HEK293 (cell line): ENCODE results near the gene IFNA5.

Experiments used
- CTCF ChIA-PET: fragments of 350-600 bp; formaldehyde crosslinking; extraction: SDS; loops from one replicate; lab custom pipeline; 2021; ENCODE audit warnings: antibody characterized with exemption; lab: Yijun Ruan, JAX
- POLR2A ChIA-PET: fragments of 300-600 bp; formaldehyde crosslinking; extraction: SDS; loops from one replicate; lab custom pipeline; 2020; ENCODE audit warnings: antibody characterized with exemption, inconsistent platforms; lab: Yijun Ruan, JAX
- H3K27ac ChIP-seq: fragments of 200-500 bp; sonication (Bioruptor generic); 2 replicates; pipeline ENCODE4 v1.5.1; 2014; ENCODE audit warnings: low read depth, low read length, control low read depth, inconsistent platforms; ENCODE audit errors: extremely low read depth
- H3K36me3 ChIP-seq, 2 experiments: fragments of 200-500 bp in 1 of 2; sonication (Bioruptor generic) in 1 of 2; 1 replicate in 1 of 2; 2 replicates in 1 of 2; pipeline ENCODE4 v1.5.1; 2014 to 2017; ENCODE audit warnings: inconsistent platforms in 2 of 2, low read length in 2 of 2; ENCODE audit not compliant: control insufficient read depth in 2 of 2, insufficient read depth in 1 of 2
- H3K4me1 ChIP-seq: fragments of 200-500 bp; sonication (Bioruptor generic); 2 replicates; pipeline ENCODE4 v1.5.1; 2014; ENCODE audit warnings: mild to moderate bottlenecking, low read length, inconsistent platforms; ENCODE audit not compliant: control insufficient read depth, insufficient read depth
- H3K4me3 ChIP-seq: 2 replicates; pipeline ENCODE4 v1.5.1; 2011; ENCODE audit warnings: low read depth, mild to moderate bottlenecking, control low read depth, low read length, moderate library complexity
- H3K9me3 ChIP-seq: fragments of 200-500 bp; sonication (Bioruptor generic); 2 replicates; pipeline ENCODE4 v1.5.1; 2014; ENCODE audit warnings: low read depth, low read length, inconsistent platforms; ENCODE audit not compliant: control insufficient read depth, insufficient read depth
- ELK4 ChIP-seq: IDR thresholded peaks from 2 replicates; pipeline ENCODE4 v1.6.1; 2011; ENCODE audit warnings: mild to moderate bottlenecking, low read depth, low read length, borderline replicate concordance
- INSM2 ChIP-seq: fragments of 450-650 bp; formaldehyde crosslinking; IDR thresholded peaks from 2 replicates; pipeline ENCODE4 v1.5.1; 2016; ENCODE audit warnings: missing biosample characterization, missing genetic modification characterization
- MYNN ChIP-seq: fragments of 450-650 bp; formaldehyde crosslinking; IDR thresholded peaks from 2 replicates; pipeline ENCODE4 v1.5.1; 2016; ENCODE audit warnings: missing biosample characterization, missing genetic modification characterization, borderline replicate concordance
- MZF1 ChIP-seq: fragments of 450-650 bp; formaldehyde crosslinking; IDR thresholded peaks from 2 replicates; pipeline ENCODE4 v1.5.1; 2017; ENCODE audit warnings: missing biosample characterization, missing genetic modification characterization, borderline replicate concordance
- SCRT1 ChIP-seq: fragments of 450-650 bp; formaldehyde crosslinking; IDR thresholded peaks from 2 replicates; pipeline ENCODE4 v1.5.1; 2016; ENCODE audit warnings: missing biosample characterization, missing genetic modification characterization, borderline replicate concordance
- SCRT2 ChIP-seq: fragments of 450-650 bp; formaldehyde crosslinking; IDR thresholded peaks from 2 replicates; pipeline ENCODE4 v1.5.1; 2016; ENCODE audit warnings: missing biosample characterization, missing genetic modification characterization
- TCF7L2 ChIP-seq: IDR thresholded peaks from 2 replicates; pipeline ENCODE4 v1.6.1; 2011; ENCODE audit warnings: low read depth, mild to moderate bottlenecking, inconsistent platforms, low read length, moderate library complexity, borderline replicate concordance
- ZBTB1 ChIP-seq: fragments of 450-650 bp; formaldehyde crosslinking; IDR thresholded peaks from 2 replicates; pipeline ENCODE4 v1.5.1; 2016; ENCODE audit warnings: missing biosample characterization, missing genetic modification characterization
- ZBTB11 ChIP-seq: fragments of 450-650 bp; formaldehyde crosslinking; conservative IDR thresholded peaks from 2 replicates; pipeline ENCODE4 v1.5.1; 2016; ENCODE audit warnings: low read depth, missing biosample characterization, missing genetic modification characterization
- ZNF138 ChIP-seq: fragments of 450-650 bp; formaldehyde crosslinking; IDR thresholded peaks from 2 replicates; pipeline ENCODE4 v1.5.1; 2016; ENCODE audit warnings: missing biosample characterization, missing genetic modification characterization, borderline replicate concordance
- ZNF175 ChIP-seq: fragments of 450-650 bp; formaldehyde crosslinking; IDR thresholded peaks from 2 replicates; pipeline ENCODE4 v1.5.1; 2016; ENCODE audit warnings: missing biosample characterization, missing genetic modification characterization
- ZNF202 ChIP-seq: fragments of 450-650 bp; formaldehyde crosslinking; IDR thresholded peaks from 2 replicates; pipeline ENCODE4 v1.5.1; 2016; ENCODE audit warnings: missing biosample characterization, missing genetic modification characterization, borderline replicate concordance
- ZNF24 ChIP-seq: fragments of 450-650 bp; formaldehyde crosslinking; IDR thresholded peaks from 2 replicates; pipeline ENCODE4 v1.5.1; 2016; ENCODE audit warnings: missing biosample characterization, missing genetic modification characterization
- ZNF311 ChIP-seq: fragments of 450-650 bp; formaldehyde crosslinking; IDR thresholded peaks from 2 replicates; pipeline ENCODE4 v1.5.1; 2017; ENCODE audit warnings: missing biosample characterization, missing genetic modification characterization, borderline replicate concordance
- ZNF366 ChIP-seq: fragments of 450-650 bp; formaldehyde crosslinking; conservative IDR thresholded peaks from 2 replicates; pipeline ENCODE4 v1.5.1; 2016; ENCODE audit warnings: missing biosample characterization, missing genetic modification characterization
- ZNF510 ChIP-seq: fragments of 450-650 bp; formaldehyde crosslinking; IDR thresholded peaks from 2 replicates; pipeline ENCODE4 v1.5.1; 2018; ENCODE audit warnings: mild to moderate bottlenecking, missing genetic modification characterization, missing biosample characterization; ENCODE audit not compliant: insufficient replicate concordance
- ZNF561 ChIP-seq: fragments of 450-650 bp; IDR thresholded peaks from 2 replicates; pipeline ENCODE4 v1.5.1; 2018; ENCODE audit warnings: missing biosample characterization, missing genetic modification characterization, borderline replicate concordance
- ZNF624 ChIP-seq: fragments of 450-650 bp; formaldehyde crosslinking; IDR thresholded peaks from 2 replicates; pipeline ENCODE4 v1.5.1; 2017; ENCODE audit warnings: missing biosample characterization, missing genetic modification characterization
- ZNF837 ChIP-seq: fragments of 450-650 bp; formaldehyde crosslinking; IDR thresholded peaks from 2 replicates; pipeline ENCODE4 v1.5.1; 2016; ENCODE audit warnings: missing biosample characterization, missing genetic modification characterization
- ZSCAN4 ChIP-seq: fragments of 450-650 bp; formaldehyde crosslinking; IDR thresholded peaks from 2 replicates; pipeline ENCODE4 v1.5.1; 2017; ENCODE audit warnings: missing biosample characterization, missing genetic modification characterization

IFNA5 gene

GRCh38 chr9:21295992-21296391, 9.1 kb downstream of the IFNA5 start:
- Histone ChIP-seq H3K36me3 (no peaks in the 10 kb centered on the region), H3K9me3 (no peaks in the 10 kb centered on the region), H3K27ac (no peak overlapping the region), H3K4me1 (no peaks in the 10 kb centered on the region), H3K4me3 (no peak overlapping the region)
- ChIA-PET CTCF (interaction anchor here (0.5 to 1.1 kb wide), 2 partner anchors 14 to 168 kb away, joined by 3 read pairs; no protein-coding TSS in a partner anchor), POLR2A (no interaction called here)
- no peak for TF ChIP-seq MZF1 (tag by site-specific recombination)
- TF ChIP-seq SCRT1 (tag by site-specific recombination), result no peak
- TF ChIP-seq ZNF561 (tag by site-specific recombination), result no peak

- POLR2A ChIA-PET, result no interaction called here
- no peaks in the 10 kb centered on the region for H3K4me1 ChIP-seq
- CTCF ChIA-PET, result no interaction called here
- H3K9me3 ChIP-seq, result no peaks in the 10 kb centered on the region
- TF ChIP-seq ZNF24 (tag by site-specific recombination) (no peak), INSM2 (no peak), ZBTB1 (tag by site-specific recombination) (no peak), ZNF175 (no peak), ZNF624 (tag by site-specific recombination) (no peak), ZNF138 (tag by site-specific recombination) (no peak), ZNF311 (no peak), TCF7L2 (no peak), ZNF366 (tag by site-specific recombination) (no peak)
- H3K36me3 ChIP-seq, result no peaks in the 10 kb centered on the region
- H3K27ac ChIP-seq, result no peak overlapping the region
- H3K4me3 ChIP-seq, result no peak overlapping the region
Measured at GRCh38 chr9:21294904-21295538, 10.1 kb downstream of the IFNA5 start.

GRCh38 chr9:21294364-21294774, 10.7 kb downstream of the IFNA5 start:
- CTCF ChIA-PET, result interaction anchor here (1.6 kb wide), 1 partner anchor 24 kb away, joined by 4 read pairs; no protein-coding TSS in a partner anchor
- POLR2A ChIA-PET, result no interaction called here
- no peak for TF ChIP-seq ZNF510 (tag by site-specific recombination)
- TF ChIP-seq SCRT2 (tag by site-specific recombination), result peak; percentile 86
- TF ChIP-seq ZNF366 (tag by site-specific recombination), result 0 out of 2 replicates have a peak, but pooled peaks have one; percentile 28

GRCh38 chr9:21289848-21290247, 15.3 kb downstream of the IFNA5 start:
- H3K9me3 ChIP-seq, result no peaks in the 10 kb centered on the region
- H3K36me3 ChIP-seq, result no peaks in the 10 kb centered on the region
- no peak overlapping the region for H3K27ac ChIP-seq
- ChIA-PET POLR2A (no interaction called here), CTCF (interaction anchor here (0.7 to 2.3 kb wide), 4 partner anchors 20 to 499 kb away, joined by 3 to 11 read pairs (median 3); no protein-coding TSS in a partner anchor)
- H3K4me1 ChIP-seq, result no peaks in the 10 kb centered on the region
- no peak overlapping the region for H3K4me3 ChIP-seq
- TF ChIP-seq ZNF837 (tag by site-specific recombination), result no peak
- TF ChIP-seq ZSCAN4 (tag by site-specific recombination), result no peak
- TF ChIP-seq ELK4, result no peak
- no peak for TF ChIP-seq ZNF311
- no peak for TF ChIP-seq ZBTB11
- TF ChIP-seq MYNN (tag by site-specific recombination), result no peak
- TF ChIP-seq ZNF202 (tag by site-specific recombination), result no peak

More at GRCh38 chr9:21294364-21294774, 10.7 kb downstream of the IFNA5 start:
- no peaks in the 10 kb centered on the region for H3K36me3 ChIP-seq
- H3K9me3 ChIP-seq, result no peaks in the 10 kb centered on the region
- H3K27ac ChIP-seq, result no peak overlapping the region
- no peak overlapping the region for H3K4me3 ChIP-seq
- no peaks in the 10 kb centered on the region for H3K4me1 ChIP-seq
